IMR-90 (cell line): ENCODE data around the gene TMEM25.

Source experiments
- CTCF ChIP-seq: conservative IDR thresholded peaks from 2 replicates; pipeline ENCODE4 v1.5.1; 2012; ENCODE audit warnings: mild to moderate bottlenecking, low read depth, low read length, improper control_type of control experiment
- ELK1 ChIP-seq: fragments of 150-350 bp; IDR thresholded peaks from 2 replicates; pipeline ENCODE4 v1.6.1; 2016; ENCODE audit warnings: low read depth, mild to moderate bottlenecking, low read length, moderate library complexity, borderline replicate concordance
- MAZ ChIP-seq: IDR thresholded peaks from 2 replicates; pipeline ENCODE4 v1.6.1; 2012; ENCODE audit warnings: low read depth, mild to moderate bottlenecking, low read length, improper control_type of control experiment, moderate library complexity, borderline replicate concordance
- MXI1 ChIP-seq: IDR thresholded peaks from 2 replicates; pipeline ENCODE4 v1.6.1; 2012; ENCODE audit warnings: low read depth, mild to moderate bottlenecking, low read length, moderate library complexity, borderline replicate concordance
- POLR2A ChIP-seq: IDR thresholded peaks from 2 replicates; pipeline ENCODE4 v1.6.1; 2012; ENCODE audit warnings: mild to moderate bottlenecking, low read depth, low read length
- RAD21 ChIP-seq: IDR thresholded peaks from 2 replicates; pipeline ENCODE4 v1.6.1; 2012; ENCODE audit warnings: low read length, improper control_type of control experiment
- RFX5 ChIP-seq: IDR thresholded peaks from 2 replicates; pipeline ENCODE4 v1.8.0; 2012; ENCODE audit warnings: low read depth, mild to moderate bottlenecking, low read length, moderate library complexity
- SMC3 ChIP-seq: fragments of 150-350 bp; IDR thresholded peaks from 2 replicates; pipeline ENCODE4 v1.6.1; 2016; ENCODE audit warnings: low read depth, mild to moderate bottlenecking, antibody characterized with exemption, low read length, moderate library complexity
- USF2 ChIP-seq: fragments of 150-350 bp; IDR thresholded peaks from 2 replicates; pipeline ENCODE4 v1.6.1; 2017; ENCODE audit warnings: mild to moderate bottlenecking, antibody characterized with exemption, low read length, low read depth

- no peak for TF ChIP-seq POLR2A
- TF ChIP-seq USF2: no peak
- TF ChIP-seq CTCF: peak; percentile 17; the same call in 1 of the 2 replicates
- TF ChIP-seq MXI1: no peak
- TF ChIP-seq MAZ: no peak
- TF ChIP-seq SMC3: no peak
- no peak for TF ChIP-seq RAD21
- no peak for TF ChIP-seq ELK1
- no peak for TF ChIP-seq RFX5
Observed at GRCh38 chr11:118522571-118523072, 8.4 kb upstream of the TMEM25 start.
